Heart right ventricle (tissue), 16 donors: ENCODE results near the gene GRIN2A. TPM values are rescaled to one million over a fixed set of nuclear protein-coding genes. Genes with fewer than 3 reads are reported as not detected.
A peak's percentile ranks its signal among the peaks of the same experiment; 100 is the strongest.

Experiments used
- ATAC-seq, 8 donors: fragments of 200-7000 bp; cut with Tn5 transposase; one replicate each; pipeline ENCODE4 v1.9.1; 2020; ENCODE audit warnings: mild to moderate bottlenecking in 8 of 8, moderate library complexity in 8 of 8, moderate number of reproducible peaks in 1 of 8
- DNase-seq, 2 donors: peaks; one replicate each; pipeline ENCODE4 v3.0.0-alpha.2; 2020
- H3K27ac ChIP-seq, 10 donors: fragments of 200-600 bp; sonication (generic) in 2 of 10; one replicate each; pipeline versions ENCODE4 v1.5.0 to v1.8.0; 2020 to 2022; ENCODE audit warnings: mild to moderate bottlenecking in 3 of 10
- H3K27me3 ChIP-seq, 7 donors: fragments of 200-600 bp; one replicate each; pipeline ENCODE4 v1.8.0; 2021 to 2022; ENCODE audit warnings: mild to moderate bottlenecking in 2 of 7
- H3K36me3 ChIP-seq, 9 donors: fragments of 200-600 bp; sonication (generic) in 1 of 9; one replicate each; pipeline versions ENCODE4 v1.5.0 to v1.8.0; 2020 to 2022; ENCODE audit warnings: mild to moderate bottlenecking in 2 of 9
- H3K4me1 ChIP-seq, 9 donors: fragments of 200-600 bp; sonication (generic) in 1 of 9; one replicate each; pipeline versions ENCODE4 v1.5.0 to v1.8.0; 2020 to 2022; ENCODE audit warnings: mild to moderate bottlenecking in 4 of 9
- H3K4me3 ChIP-seq, 10 donors: fragments of 200-600 bp; sonication (generic) in 2 of 10; one replicate each; pipeline versions ENCODE4 v1.5.0 to v1.8.0; 2020 to 2022; ENCODE audit warnings: mild to moderate bottlenecking in 7 of 10, moderate library complexity in 2 of 10
- H3K9me3 ChIP-seq, 11 donors: fragments of 200-600 bp in 10 of 11; sonication (generic) in 2 of 11; one replicate each; pipeline versions ENCODE4 v1.5.0 to v1.8.0; 2013 to 2022; ENCODE audit warnings: mild to moderate bottlenecking in 2 of 11, control low read depth in 1 of 11, moderate library complexity in 1 of 11
- CTCF ChIP-seq, 9 donors: fragments of 200-600 bp; sonication (generic) in 2 of 9; IDR thresholded peaks; one replicate each; pipeline versions ENCODE4 v1.5.0 to v1.8.0; 2021 to 2022; ENCODE audit warnings: antibody characterized with exemption in 9 of 9, mild to moderate bottlenecking in 5 of 9, moderate library complexity in 1 of 9
- WGBS, 2 donors: extraction: QIAGEN DNeasy Blood & Tissue Kit; methylation state at CpG; one replicate each; pipeline ENCODE4 v1.1.7; 2013; ENCODE audit warnings: inconsistent platforms in 1 of 2; 5-methylcytosine and 5-hydroxymethylcytosine counted together
- intact Hi-C, 10 donors: fragments of 100-400 bp; cut with DNase I; formaldehyde crosslinking; loops; one replicate each; pipeline versions ENCODE4 v1.11.1 to v1.14.2; 2022
- polyA plus RNA-seq, 2 donors: library from polyadenylated mRNA; stranded (reverse); fragments of 200-250 nt; gene quantifications; one replicate each; pipeline ENCODE4 v1.2.3, GENCODE V29; 2013
- total RNA-seq, 10 donors: library from RNA; stranded (reverse); fragmentation: NEBNext Ultra II Directional in 3 of 10; extraction: Animal tissue kit (Norgen Biotek cat#: 25700) in 3 of 10; gene quantifications; one replicate each; pipeline versions ENCODE4 v1.2.1 to v1.2.4, GENCODE V29; 2021 to 2023
- donor health status: Arrhythmogenic right ventricular cardiomyopathy.
- donor health status: ischemic (EF 13 %, LVEDD 7.1; RV severe dilation, severe dysfunction).
- donor health status: healthy with polysubstance abuse.
- donor health status: DM: no; HTN: yes; CAD: no.
- donor health status: DM: no; HTN: no; CAD: no.
- donor health status: ischemic (EF 25% LVEDD 6.9; RV normal size, moderate dysfunction).
- donor health status: ischemic (EF 25% LVEDD 5.7; RV mildly dilated, moderate dysfunction).
- donor health status: healthy.
- donor health status: DM: yes; HTN: yes; CAD: no.
- donor health status: Ischemic cardiomyopathy.
- donor health status: ischemic (EF 35%, LVEDD 5.7; RV mildly dilated, moderate dysfunction).
- donor health status: nonischemic (EF 11% LVEDD 7.7; RV severe dilation, severe dysfunction).
- donor health status: DM: yes; HTN: yes; CAD: no.
- donor health status: PGD.
- donor health status: ischemic (EF 29% LVEDD 5.4; RV normal size, mild dysfunction).
- donor health status: nonischemic (EF 23%, LVEDD 6.1; RV moderate dilation, normal function).

The GRIN2A gene
- total and polyA plus RNA-seq, 12 donors: 0.01 to 11.7 (median 4.7) TPM

GRCh38 chr16:9797306-9797705, 384.9 kb downstream of the GRIN2A start:
- peak in 1 of 9 donors; percentile 5 for TF ChIP-seq CTCF (IDR thresholded peaks at IDR 0.05)
- DNase-seq: peak; percentile 21 to 40
- peak; percentile 61 to 94 (median 86) for ATAC-seq
- H3K4me1 ChIP-seq: peaks cover 0 to 26% (median 9%) of the 10 kb centered on the region in 9 donors
- intact Hi-C loops: loop anchor here in 2 of 10 donors (10.0 kb wide), 2 partner anchors 353 to 423 kb away; no protein-coding TSS in a partner anchor
- 18 to 44% methylated on average over 6 of the region's 6 CpGs for WGBS, 2 donors
- no peaks in the 10 kb centered on the region for H3K27me3 ChIP-seq
- peak overlapping the region; percentile 48 to 95 (median 80) for H3K27ac ChIP-seq
- H3K4me3 ChIP-seq: peak overlapping the region in 6 of 10 donors; percentile 3 to 31 (median 20)
- H3K9me3 ChIP-seq: peaks cover 0 to 5% (median 0%) of the 10 kb centered on the region in 11 donors
- no peaks in the 10 kb centered on the region for H3K36me3 ChIP-seq

GRCh38 chr16:9793623-9794022, 388.6 kb downstream of the GRIN2A start:
- DNase-seq (no peak), ATAC-seq (no peak)
- Histone ChIP-seq H3K9me3 (no peaks in the 10 kb centered on the region), H3K36me3 (no peaks in the 10 kb centered on the region), H3K27ac (no peak overlapping the region), H3K27me3 (no peaks in the 10 kb centered on the region), H3K4me3 (no peak overlapping the region), H3K4me1 (peaks cover 0 to 22% (median 6%) of the 10 kb centered on the region in 9 donors)
- 84 to 85% methylated on average over 6 of the region's 6 CpGs for WGBS, 2 donors
- TF ChIP-seq CTCF (IDR thresholded peaks at IDR 0.05): no peak
- intact Hi-C loops: loop anchor here in 2 of 10 donors (10.0 kb wide), 2 partner anchors 349 to 419 kb away; no protein-coding TSS in a partner anchor

GRCh38 chr16:9791556-9791955, 390.7 kb downstream of the GRIN2A start:
- no peak for DNase-seq
- intact Hi-C loops: loop anchor here in 2 of 10 donors (10.0 kb wide), 2 partner anchors 347 to 417 kb away; no protein-coding TSS in a partner anchor
- Histone ChIP-seq H3K4me1 (peaks cover 0 to 13% (median 8%) of the 10 kb centered on the region in 9 donors), H3K27ac (no peak overlapping the region), H3K27me3 (no peaks in the 10 kb centered on the region), H3K4me3 (no peak overlapping the region), H3K36me3 (no peaks in the 10 kb centered on the region), H3K9me3 (no peaks in the 10 kb centered on the region)
- ATAC-seq: no peak
- TF ChIP-seq CTCF (IDR thresholded peaks at IDR 0.05): no peak
- 78 to 80% methylated on average over 4 of the region's 4 CpGs for WGBS, 2 donors

- no peak overlapping the region for H3K4me3 ChIP-seq
- no peak for TF ChIP-seq CTCF (IDR thresholded peaks at IDR 0.05)
- DNase-seq (no peak), ATAC-seq (no peak)
- no peaks in the 10 kb centered on the region for H3K36me3 ChIP-seq
- WGBS, 2 donors: 81 to 88% methylated on average over 2 of the region's 2 CpGs
- H3K27ac ChIP-seq: no peak overlapping the region
- intact Hi-C loops: loop anchor here in 2 of 10 donors (10.0 kb wide), 2 partner anchors 345 to 415 kb away; no protein-coding TSS in a partner anchor
- peaks cover 0 to 10% (median 4%) of the 10 kb centered on the region in 9 donors for H3K4me1 ChIP-seq
- no peaks in the 10 kb centered on the region for H3K27me3 ChIP-seq
- no peaks in the 10 kb centered on the region for H3K9me3 ChIP-seq
Observed at GRCh38 chr16:9790199-9790598, 392.0 kb downstream of the GRIN2A start.
